GM23338 (cell line): ENCODE measurements around the gene TGFB3. TPM values are rescaled to one million over a fixed set of nuclear protein-coding genes. Genes with fewer than 3 reads are reported as not detected.
A peak's percentile ranks its signal among the peaks of the same experiment; 100 is the strongest.
"Not testable (repeated sequence)": the region's sequence is repeated elsewhere in the genome, so short reads cannot be mapped to it uniquely, and the experiment has no call there.

Source experiments
- ATAC-seq: fragments of 200-7000 bp; cut with Tn5 transposase; 3 replicates; pipeline ENCODE4 v1.9.1; 2020
- DNase-seq: peaks from one replicate; pipeline ENCODE4 v3.0.0-alpha.2; 2015; ENCODE audit warnings: low spot score
- H2AFZ ChIP-seq: fragments of 200-600 bp; sonication (generic); 2 replicates; pipeline ENCODE4 v1.8.0; 2016; ENCODE audit warnings: antibody characterized with exemption, mild to moderate bottlenecking, moderate library complexity
- H3F3A ChIP-seq: fragments of 200-600 bp; sonication (generic); replicated peaks from 2 replicates; pipeline ENCODE4 v1.8.0; 2017; ENCODE audit warnings: antibody characterized with exemption, mixed run types, low read depth
- H3K27ac ChIP-seq: fragments of 200-600 bp; sonication (generic); 2 replicates; pipeline ENCODE4 v1.6.1; 2016; ENCODE audit warnings: low read depth
- H3K27me3 ChIP-seq: fragments of 200-600 bp; sonication (generic); 2 replicates; pipeline ENCODE4 v1.8.0; 2016; ENCODE audit warnings: mild to moderate bottlenecking, mixed run types, moderate library complexity; ENCODE audit not compliant: insufficient read depth
- H3K36me3 ChIP-seq: fragments of 200-600 bp; sonication (generic); 2 replicates; pipeline ENCODE4 v1.8.0; 2016; ENCODE audit warnings: mild to moderate bottlenecking; ENCODE audit not compliant: insufficient read depth
- H3K4me1 ChIP-seq: fragments of 200-600 bp; sonication (generic); 2 replicates; pipeline ENCODE4 v1.8.0; 2016; ENCODE audit warnings: mild to moderate bottlenecking, moderate library complexity; ENCODE audit not compliant: insufficient read depth
- H3K4me2 ChIP-seq: fragments of 200-600 bp; sonication (generic); 2 replicates; pipeline ENCODE4 v1.7.1; 2017; ENCODE audit warnings: mixed run types
- H3K4me3 ChIP-seq: fragments of 200-600 bp; sonication (generic); 2 replicates; pipeline ENCODE4 v1.6.1; 2016; ENCODE audit warnings: mixed run types
- H3K79me2 ChIP-seq: fragments of 200-600 bp; sonication (generic); replicated peaks from 2 replicates; pipeline ENCODE4 v1.8.0; 2017; ENCODE audit warnings: mild to moderate bottlenecking; ENCODE audit not compliant: insufficient read depth
- H3K9me2 ChIP-seq: fragments of 200-600 bp; sonication (generic); 2 replicates; pipeline ENCODE4 v1.8.0; 2017; ENCODE audit not compliant: insufficient read depth
- H4K20me1 ChIP-seq: fragments of 200-600 bp; sonication (generic); replicated peaks from 2 replicates; pipeline ENCODE4 v1.8.0; 2017; ENCODE audit warnings: mild to moderate bottlenecking; ENCODE audit not compliant: insufficient read depth
- H3K27ac Mint-ChIP-seq: 2 replicates; pipeline ENCODE4 v1.8.0; 2020; ENCODE audit warnings: inconsistent platforms, mild to moderate bottlenecking, moderate library complexity, mixed read lengths
- H3K27me3 Mint-ChIP-seq: 3 replicates; pipeline ENCODE4 v1.8.0; 2022; ENCODE audit warnings: low read depth, mild to moderate bottlenecking, moderate library complexity, mixed read lengths, inconsistent platforms; ENCODE audit not compliant: insufficient read depth, poor library complexity
- H3K36me3 Mint-ChIP-seq: 3 replicates; pipeline ENCODE4 v1.8.0; 2021; ENCODE audit warnings: low read depth, mild to moderate bottlenecking, inconsistent platforms, moderate library complexity, mixed read lengths
- H3K4me1 Mint-ChIP-seq: 3 replicates; pipeline ENCODE4 v1.8.0; 2020; ENCODE audit warnings: mild to moderate bottlenecking, inconsistent platforms, mixed read lengths
- H3K4me3 Mint-ChIP-seq: 3 replicates; pipeline ENCODE4 v1.8.0; 2021; ENCODE audit warnings: moderate library complexity, mild to moderate bottlenecking, inconsistent platforms, mixed read lengths
- H3K9me3 Mint-ChIP-seq: 3 replicates; pipeline ENCODE4 v1.8.0; 2020; ENCODE audit warnings: moderate library complexity, mild to moderate bottlenecking, inconsistent platforms, mixed read lengths
- EZH2phosphoT487 ChIP-seq: fragments of 200-600 bp; sonication (generic); IDR thresholded peaks from one replicate; pipeline ENCODE4 v1.8.1; 2018; ENCODE audit warnings: antibody characterized with exemption; ENCODE audit not compliant: unreplicated experiment
- polyA plus RNA-seq: library from polyadenylated mRNA; unstranded; fragments of >200 nt; fragmentation: Nextera tagmentation; extraction: Ambion mirVana; gene quantifications from 2 replicates; pipeline ENCODE4 v1.2.1, GENCODE V29; 2016
- total RNA-seq: library from RNA; depleted of rRNA; stranded (reverse); fragments of >200 nt; shearing (Covaris generic); gene quantifications from 2 replicates; pipeline ENCODE4 v1.2.3, GENCODE V29; 2014
- TF ChIP-seq, protein P1 (sequence below): IDR thresholded peaks from 2 replicates; pipeline ENCODE4 v1.6.1; 2016; ENCODE audit warnings: antibody characterized with exemption
- TF ChIP-seq, protein P2 (sequence below), 2 experiments: fragments of 200-600 bp in 1 of 2; sonication (generic) in 1 of 2; conservative IDR thresholded peaks; 2 replicates each; pipeline versions ENCODE4 v1.5.1 to v1.6.1; 2016 to 2017; ENCODE audit warnings: antibody characterized with exemption in 2 of 2, low read depth in 2 of 2, mild to moderate bottlenecking in 2 of 2, moderate library complexity in 1 of 2

The TGFB3 gene
- total and polyA plus RNA-seq, 2 experiments from 2014 or later, result 0.17 to 0.87 TPM

DNA sequence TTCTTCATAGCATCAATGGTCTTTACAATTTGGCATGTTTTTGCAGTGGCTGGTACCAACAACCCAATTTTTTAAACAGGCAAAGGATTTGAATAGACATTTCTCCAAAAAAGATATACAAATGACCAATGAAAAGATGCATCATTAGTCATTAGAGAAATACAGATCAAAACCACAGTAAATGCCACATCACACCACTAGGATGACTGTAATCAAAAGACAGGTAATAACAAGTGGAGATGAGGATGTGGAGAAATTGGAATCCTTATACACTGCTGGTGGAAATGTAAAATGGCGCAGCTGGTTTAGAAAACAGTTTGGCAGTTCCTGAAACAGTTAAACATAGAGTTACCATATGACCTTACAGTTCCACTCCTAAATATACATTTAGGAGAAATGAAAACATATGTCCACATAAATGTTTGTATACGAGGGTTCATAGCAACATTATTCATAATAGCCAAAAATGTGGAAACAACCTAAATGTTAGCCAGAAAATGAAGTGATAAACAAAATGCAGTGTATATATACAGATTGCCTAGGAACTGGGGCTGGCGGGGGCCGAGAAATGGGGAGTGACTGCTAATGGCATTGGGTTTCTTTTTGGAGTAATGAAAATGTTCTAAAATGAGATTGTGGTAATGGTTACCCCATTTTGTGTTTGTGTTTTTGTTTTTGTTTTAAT lies 55.2 kb downstream of the TGFB3 start:
- H2AFZ ChIP-seq, result no peak overlapping the region

DNA sequence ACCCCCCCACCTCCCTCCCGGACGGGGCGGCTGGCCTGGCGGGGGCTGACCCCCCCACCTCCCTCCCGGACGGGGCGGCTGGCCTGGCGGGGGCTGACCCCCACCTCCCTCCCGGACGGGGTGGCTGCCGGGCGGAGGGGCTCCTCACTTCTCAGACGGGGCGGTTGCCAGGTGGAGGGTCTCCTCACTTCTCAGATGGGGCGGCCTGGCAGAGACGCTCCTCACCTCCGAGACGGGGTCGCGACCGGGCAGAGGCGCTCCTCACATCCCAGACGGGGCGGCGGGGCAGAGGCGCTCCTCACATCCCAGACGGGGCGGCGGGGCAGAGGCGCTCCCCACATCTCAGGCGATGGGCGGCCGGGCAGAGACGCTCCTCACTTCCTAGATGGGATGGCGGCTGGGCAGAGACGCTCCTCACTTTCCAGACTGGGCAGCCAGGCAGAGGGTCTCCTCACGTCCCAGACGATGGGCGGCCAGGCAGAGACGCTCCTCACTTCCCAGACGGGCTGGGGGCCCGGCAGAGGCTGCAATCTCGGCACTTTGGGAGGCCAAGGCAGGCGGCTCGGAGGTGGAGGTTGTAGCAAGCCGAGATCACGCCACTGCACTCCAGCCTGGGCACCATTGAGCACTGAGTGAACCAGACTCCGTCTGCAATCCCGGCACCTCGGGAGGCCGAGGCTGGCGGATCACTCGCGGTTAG lies 56.5 kb downstream of the TGFB3 start:
- H2AFZ ChIP-seq, H3K27ac ChIP-seq, H3K4me3 ChIP-seq, H4K20me1 ChIP-seq, H3K36me3 ChIP-seq, ATAC-seq, H3K4me1 ChIP-seq, H3K27me3 Mint-ChIP-seq, H3K4me1 Mint-ChIP-seq, H3K79me2 ChIP-seq, H3K4me3 Mint-ChIP-seq, H3K27me3 ChIP-seq, H3K4me2 ChIP-seq, H3F3A ChIP-seq, H3K9me2 ChIP-seq, H3K27ac Mint-ChIP-seq, DNase-seq: not testable (repeated sequence)
- Mint-ChIP-seq H3K9me3 (peaks cover 14% of the 10 kb centered on the region; the same call in 2 of the 3 replicates), H3K36me3 (peaks cover 18% of the 10 kb centered on the region)

More for the DNA sequence above, 55.2 kb downstream of the TGFB3 start:
- H3K9me3 Mint-ChIP-seq, result peaks cover 6% of the 10 kb centered on the region; the same call in 1 of the 3 replicates
- Histone ChIP-seq H3K9me2 (no peaks in the 10 kb centered on the region), H3F3A (no peaks in the 10 kb centered on the region), H3K4me3 (no peak overlapping the region), H3K36me3 (no peaks in the 10 kb centered on the region), H4K20me1 (no peaks in the 10 kb centered on the region; the same call in none of the 2 replicates), H3K27me3 (no peaks in the 10 kb centered on the region), H3K4me2 (no peak overlapping the region), H3K27ac (no peak overlapping the region), H3K79me2 (no peaks in the 10 kb centered on the region), H3K4me1 (0 out of 2 replicates have a peak, but pooled peaks cover 3% of the 10 kb centered on the region)
- ATAC-seq (no peak), DNase-seq (no peak)
- H3K4me1 Mint-ChIP-seq, result peaks cover 5% of the 10 kb centered on the region
- TF ChIP-seq EZH2phosphoT487, result no peak
- TF ChIP-seq, protein P1, sequence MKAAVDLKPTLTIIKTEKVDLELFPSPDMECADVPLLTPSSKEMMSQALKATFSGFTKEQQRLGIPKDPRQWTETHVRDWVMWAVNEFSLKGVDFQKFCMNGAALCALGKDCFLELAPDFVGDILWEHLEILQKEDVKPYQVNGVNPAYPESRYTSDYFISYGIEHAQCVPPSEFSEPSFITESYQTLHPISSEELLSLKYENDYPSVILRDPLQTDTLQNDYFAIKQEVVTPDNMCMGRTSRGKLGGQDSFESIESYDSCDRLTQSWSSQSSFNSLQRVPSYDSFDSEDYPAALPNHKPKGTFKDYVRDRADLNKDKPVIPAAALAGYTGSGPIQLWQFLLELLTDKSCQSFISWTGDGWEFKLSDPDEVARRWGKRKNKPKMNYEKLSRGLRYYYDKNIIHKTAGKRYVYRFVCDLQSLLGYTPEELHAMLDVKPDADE, result no peak
- TF ChIP-seq, protein P2, sequence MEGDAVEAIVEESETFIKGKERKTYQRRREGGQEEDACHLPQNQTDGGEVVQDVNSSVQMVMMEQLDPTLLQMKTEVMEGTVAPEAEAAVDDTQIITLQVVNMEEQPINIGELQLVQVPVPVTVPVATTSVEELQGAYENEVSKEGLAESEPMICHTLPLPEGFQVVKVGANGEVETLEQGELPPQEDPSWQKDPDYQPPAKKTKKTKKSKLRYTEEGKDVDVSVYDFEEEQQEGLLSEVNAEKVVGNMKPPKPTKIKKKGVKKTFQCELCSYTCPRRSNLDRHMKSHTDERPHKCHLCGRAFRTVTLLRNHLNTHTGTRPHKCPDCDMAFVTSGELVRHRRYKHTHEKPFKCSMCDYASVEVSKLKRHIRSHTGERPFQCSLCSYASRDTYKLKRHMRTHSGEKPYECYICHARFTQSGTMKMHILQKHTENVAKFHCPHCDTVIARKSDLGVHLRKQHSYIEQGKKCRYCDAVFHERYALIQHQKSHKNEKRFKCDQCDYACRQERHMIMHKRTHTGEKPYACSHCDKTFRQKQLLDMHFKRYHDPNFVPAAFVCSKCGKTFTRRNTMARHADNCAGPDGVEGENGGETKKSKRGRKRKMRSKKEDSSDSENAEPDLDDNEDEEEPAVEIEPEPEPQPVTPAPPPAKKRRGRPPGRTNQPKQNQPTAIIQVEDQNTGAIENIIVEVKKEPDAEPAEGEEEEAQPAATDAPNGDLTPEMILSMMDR (conservative IDR thresholded peaks at IDR 0.05; ENCODE audit: low read depth in 2 of 2), result peak in 1 of 2 experiments; percentile 23; a peak in 2 of 4 replicates
- peaks cover 10% of the 10 kb centered on the region for H3K36me3 Mint-ChIP-seq
- no peak overlapping the region for H3K27ac Mint-ChIP-seq
- H3K4me3 Mint-ChIP-seq, result no peak overlapping the region
- no peaks in the 10 kb centered on the region for H3K27me3 Mint-ChIP-seq

DNA sequence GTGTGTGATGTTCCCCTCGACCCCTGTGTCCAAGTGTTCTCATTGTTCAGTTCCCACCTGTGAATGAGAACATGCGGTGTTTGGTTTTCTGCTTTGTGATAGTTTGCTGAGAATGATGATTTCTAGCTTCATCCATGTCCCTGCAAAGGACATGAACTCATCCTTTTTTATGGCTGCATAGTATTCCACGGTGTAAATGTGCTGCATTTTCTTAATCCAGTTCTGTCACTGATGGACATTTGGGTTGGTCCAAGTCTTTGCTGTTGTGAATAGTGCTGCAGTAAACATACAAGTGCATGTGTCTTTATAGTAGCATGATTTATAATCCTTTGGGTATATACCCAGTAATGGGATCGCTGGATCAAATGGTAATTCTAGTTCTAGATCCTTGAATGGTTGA lies 61.4 kb downstream of the TGFB3 start:
- 0 out of 2 replicates have a peak, but pooled peaks cover 12% of the 10 kb centered on the region for H3K4me1 ChIP-seq
- H3K27ac Mint-ChIP-seq, H3K79me2 ChIP-seq, H3K4me3 ChIP-seq, H3F3A ChIP-seq, H3K4me3 Mint-ChIP-seq, H3K27me3 Mint-ChIP-seq, H3K9me2 ChIP-seq, H4K20me1 ChIP-seq, H3K27me3 ChIP-seq, H3K36me3 ChIP-seq, H3K4me2 ChIP-seq, H2AFZ ChIP-seq, H3K27ac ChIP-seq, DNase-seq, ATAC-seq: not testable (repeated sequence)
- Mint-ChIP-seq H3K36me3 (peaks cover 20% of the 10 kb centered on the region), H3K4me1 (peaks cover 18% of the 10 kb centered on the region), H3K9me3 (peaks cover 13% of the 10 kb centered on the region; the same call in 2 of the 3 replicates)
